Stomach (tissue), 9 donors: ENCODE data around the gene EPHA6. TPM values are rescaled to one million over a fixed set of nuclear protein-coding genes. Genes with fewer than 3 reads are reported as not detected.

Source experiments
- DNase-seq, 2 donors: peaks; one replicate each; pipeline versions ENCODE4 v3.0.0 to v3.0.0-alpha.2; 2013 to 2019
- H3K27ac ChIP-seq, 5 donors: fragments of 200-600 bp in 4 of 5; sonication (generic) in 4 of 5; one replicate each; pipeline ENCODE4 v1.5.1; 2013 to 2019; ENCODE audit warnings: mild to moderate bottlenecking in 1 of 5, moderate library complexity in 1 of 5
- H3K27me3 ChIP-seq, 3 donors: fragments of 200-600 bp; sonication (generic); one replicate each; pipeline ENCODE4 v1.5.1; 2017 to 2019; ENCODE audit warnings: mixed run types in 1 of 3
- H3K36me3 ChIP-seq, 4 donors: fragments of 200-600 bp; sonication (generic); 1 replicate in 3 of 4; 2 replicates in 1 of 4; pipeline ENCODE4 v1.5.1; 2016 to 2019
- H3K4me1 ChIP-seq, 4 donors: fragments of 200-600 bp; sonication (generic); one replicate each; pipeline ENCODE4 v1.5.1; 2016 to 2019
- H3K4me3 ChIP-seq, 4 donors: fragments of 200-600 bp; sonication (generic) in 3 of 4; one replicate each; pipeline ENCODE4 v1.5.1; 2016 to 2019; ENCODE audit warnings: mild to moderate bottlenecking in 1 of 4
- H3K9me3 ChIP-seq, 4 donors: fragments of 200-600 bp; sonication (generic); one replicate each; pipeline ENCODE4 v1.5.1; 2016 to 2019
- CTCF ChIP-seq, 7 experiments: fragments of 450-650 bp in 4 of 7; fragments of 200-600 bp in 3 of 7; sonication (generic) in 3 of 7; IDR thresholded peaks; one replicate each; pipeline ENCODE4 v1.5.1; 2016 to 2019; ENCODE audit warnings: antibody characterized with exemption in 7 of 7, control low read depth in 2 of 7, mild to moderate bottlenecking in 1 of 7
- EP300 ChIP-seq: sonication (generic); formaldehyde crosslinking; IDR thresholded peaks from one replicate; pipeline ENCODE4 v1.6.1; 2017; ENCODE audit warnings: antibody characterized with exemption
- POLR2A ChIP-seq, 4 donors: fragments of 450-650 bp; IDR thresholded peaks; one replicate each; pipeline ENCODE4 v1.6.1; 2016; ENCODE audit warnings: antibody characterized with exemption in 4 of 4, control low read depth in 2 of 4, mild to moderate bottlenecking in 1 of 4, moderate library complexity in 1 of 4
- POLR2AphosphoS5 ChIP-seq, 3 donors: sonication (generic); formaldehyde crosslinking; IDR thresholded peaks; one replicate each; pipeline ENCODE4 v1.6.1; 2016; ENCODE audit warnings: antibody characterized with exemption in 3 of 3
- WGBS, 5 donors: extraction: QIAGEN DNeasy Blood & Tissue Kit in 3 of 5; methylation state at CpG; one replicate each; pipeline versions ENCODE4 v1.1.5 to v1.1.7; 2013 to 2018; 5-methylcytosine and 5-hydroxymethylcytosine counted together
- intact Hi-C: fragments of 100-400 bp; cut with DNase I; formaldehyde crosslinking; loops from one replicate; pipeline ENCODE4 v1.15.1; 2023; ENCODE audit warnings: low total_unique reads
- polyA plus RNA-seq, 3 donors: library from polyadenylated mRNA; stranded (reverse); fragments of 200-250 nt; gene quantifications; one replicate each; pipeline ENCODE4 v1.2.3, GENCODE V29; 2013
- total RNA-seq, 5 donors: library from RNA; depleted of rRNA; stranded (reverse); fragments of >200 nt; gene quantifications; one replicate each; pipeline versions ENCODE4 v1.1.0 to v1.2.3, GENCODE V29; 2014 to 2016
- donor health status: healthy with polysubstance abuse.
- donor health status: Bipolar disorder and iron deficiency.
- donor health status: healthy.

Gene EPHA6
- total and polyA plus RNA-seq, 8 donors = 0.18 to 179 (median 14.7) TPM; not detected in 4

DNA sequence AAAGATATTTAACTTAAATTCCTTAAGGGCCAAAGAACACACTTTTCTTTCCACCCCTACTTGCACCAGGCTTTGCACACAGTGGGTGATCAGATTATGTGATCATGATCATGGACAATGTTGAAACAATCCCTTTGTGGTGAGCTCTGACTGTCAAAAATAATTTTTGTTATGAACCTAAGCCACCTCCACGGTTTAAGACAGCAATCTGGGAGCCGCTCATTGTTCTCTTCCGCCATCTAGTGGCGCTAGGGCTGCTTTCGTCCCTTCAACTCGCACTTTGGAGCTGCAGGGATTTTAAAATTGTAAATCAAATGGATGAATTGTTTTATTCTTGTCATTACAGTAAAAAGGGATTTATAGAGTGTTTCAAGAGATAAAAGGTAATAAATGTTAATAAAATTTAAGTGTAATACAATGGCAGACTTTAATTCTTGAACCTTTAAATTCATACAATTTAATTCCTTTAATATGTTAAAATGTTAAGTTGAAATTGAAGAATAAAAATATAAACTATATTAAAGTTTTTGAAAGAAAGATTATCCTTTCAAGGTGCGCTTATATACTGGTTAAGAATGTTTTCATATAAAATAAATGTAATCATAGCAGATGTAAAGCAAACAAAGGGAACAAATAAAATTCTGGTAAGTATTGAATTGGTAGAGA lies 904.9 kb downstream of the EPHA6 start:
- Histone ChIP-seq H3K9me3 (no peaks in the 10 kb centered on the region), H3K27ac (no peak overlapping the region), H3K4me1 (no peaks in the 10 kb centered on the region), H3K36me3 (no peaks in the 10 kb centered on the region), H3K27me3 (no peaks in the 10 kb centered on the region), H3K4me3 (no peak overlapping the region)
- intact Hi-C loops = no loop called here
- 1 to 3% (median 2%) methylated on average over 7 of the region's 7 CpGs for WGBS, 5 donors
- TF ChIP-seq POLR2AphosphoS5 (IDR thresholded peaks at IDR 0.05) = no peak
- peak in 5 of 7 experiments; percentile 13 to 76 (median 65) for TF ChIP-seq CTCF (IDR thresholded peaks at IDR 0.05)
- no peak for TF ChIP-seq EP300
- peak; percentile 62 to 90 for DNase-seq

- Histone ChIP-seq H3K36me3 (no peaks in the 10 kb centered on the region), H3K4me1 (no peaks in the 10 kb centered on the region), H3K4me3 (no peak overlapping the region), H3K27me3 (no peaks in the 10 kb centered on the region), H3K9me3 (no peaks in the 10 kb centered on the region), H3K27ac (no peak overlapping the region)
- 26 to 40% (median 36%) methylated on average over 2 of the region's 2 CpGs for WGBS, 5 donors
- intact Hi-C loops = no loop called here
- TF ChIP-seq EP300 (no peak), CTCF (IDR thresholded peaks at IDR 0.05) (no peak), POLR2AphosphoS5 (IDR thresholded peaks at IDR 0.05) (no peak), POLR2A (IDR thresholded peaks at IDR 0.05) (no peak)
- no peak for DNase-seq
These were observed 906.0 kb downstream of the EPHA6 start for GRCh38 chr3:97720417-97720816.

DNA sequence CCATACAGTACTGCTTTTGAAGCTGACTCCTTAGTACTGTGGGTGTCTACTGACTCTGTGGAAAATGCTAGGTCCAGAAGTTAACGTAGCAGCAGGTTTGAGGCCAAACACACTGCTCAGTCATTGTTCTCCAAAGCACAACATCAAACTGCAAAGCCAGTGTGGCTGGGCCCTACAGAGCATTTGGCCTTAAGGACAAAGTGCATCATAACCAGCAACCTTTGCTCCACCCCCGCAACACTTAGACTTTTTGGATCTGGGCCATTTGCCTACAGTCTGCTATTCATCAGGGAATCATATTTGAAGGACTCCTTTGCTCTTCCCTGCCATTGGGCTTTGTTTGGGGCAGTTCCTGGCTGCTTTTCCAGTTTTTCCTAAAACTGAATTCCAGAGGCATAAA lies 907.1 kb downstream of the EPHA6 start:
- H3K36me3 ChIP-seq = no peaks in the 10 kb centered on the region
- intact Hi-C loops = no loop called here

GRCh38 chr3:97736928-97737327 lies 922.5 kb downstream of the EPHA6 start:
- intact Hi-C loops = no loop called here
- H3K9me3 ChIP-seq = no peaks in the 10 kb centered on the region
- H3K27me3 ChIP-seq = no peaks in the 10 kb centered on the region
- H3K4me3 ChIP-seq = no peak overlapping the region
- no peaks in the 10 kb centered on the region for H3K4me1 ChIP-seq
- no peaks in the 10 kb centered on the region for H3K36me3 ChIP-seq
- no peak for DNase-seq
- no peak overlapping the region for H3K27ac ChIP-seq
- TF ChIP-seq CTCF (IDR thresholded peaks at IDR 0.05) (no peak), POLR2A (IDR thresholded peaks at IDR 0.05) (no peak), EP300 (no peak), POLR2AphosphoS5 (IDR thresholded peaks at IDR 0.05) (no peak)
- WGBS, 5 donors = 31 to 48% (median 45%) methylated on average over 3 of the region's 3 CpGs

More for the DNA sequence above, 907.1 kb downstream of the EPHA6 start:
- TF ChIP-seq CTCF (IDR thresholded peaks at IDR 0.05) = no peak
- no peak for TF ChIP-seq POLR2A (IDR thresholded peaks at IDR 0.05)
- TF ChIP-seq POLR2AphosphoS5 (IDR thresholded peaks at IDR 0.05) = no peak
- no peak for TF ChIP-seq EP300
- no peak overlapping the region for H3K4me3 ChIP-seq
- 55 to 92% (median 71%) methylated on average over 2 of the region's 2 CpGs for WGBS, 5 donors
- no peaks in the 10 kb centered on the region for H3K4me1 ChIP-seq
- H3K9me3 ChIP-seq = no peaks in the 10 kb centered on the region
- peak in 1 of 2 donors; percentile 3 for DNase-seq
- H3K27ac ChIP-seq = no peak overlapping the region
- H3K27me3 ChIP-seq = no peaks in the 10 kb centered on the region
